Liver (tissue), 3 donors: Measurements from ENCODE around the gene ITPKA.

ENCODE experiments used
- CTCF ChIP-seq: fragments of 150-350 bp; IDR thresholded peaks from 2 replicates; pipeline ENCODE4 v1.5.1; 2017; ENCODE audit warnings: improper control_type of control experiment, low read depth, low read length; ENCODE audit not compliant: missing input control
- JUND ChIP-seq, 2 donors: IDR thresholded peaks; 2 replicates each; pipeline ENCODE4 v1.6.1; 2016; ENCODE audit warnings: antibody characterized with exemption in 2 of 2
- SP1 ChIP-seq: IDR thresholded peaks from 2 replicates; pipeline ENCODE4 v1.6.1; 2018; ENCODE audit warnings: antibody characterized with exemption, mild to moderate bottlenecking
- donor health status: healthy.
- donor health status: healthy.

DNA sequence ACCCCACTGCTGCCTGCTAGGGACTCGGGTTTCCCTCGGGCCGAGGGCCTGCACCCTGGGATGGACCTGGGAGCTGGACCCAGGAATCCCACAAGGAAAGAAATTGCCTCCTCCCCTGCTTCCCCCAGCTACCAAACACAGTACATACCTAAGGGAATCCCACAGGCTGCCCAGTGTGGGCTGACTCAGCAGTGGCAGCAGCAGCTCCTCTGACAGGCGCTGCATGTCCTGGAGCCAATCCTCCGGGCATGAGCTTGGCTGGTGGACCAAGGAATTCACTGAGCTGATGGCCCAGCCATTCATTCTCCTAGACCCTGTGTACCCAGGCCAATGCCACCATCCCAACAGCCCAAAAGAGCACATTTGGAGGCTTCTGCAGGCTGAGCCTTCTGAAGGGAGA, 29.4 kb downstream of the ITPKA start:
- TF ChIP-seq CTCF (no peak), SP1 (no peak), JUND (IDR thresholded peaks at IDR 0.05) (no peak)
